Measurements from ENCODE around the gene HSFX4.

DNA sequence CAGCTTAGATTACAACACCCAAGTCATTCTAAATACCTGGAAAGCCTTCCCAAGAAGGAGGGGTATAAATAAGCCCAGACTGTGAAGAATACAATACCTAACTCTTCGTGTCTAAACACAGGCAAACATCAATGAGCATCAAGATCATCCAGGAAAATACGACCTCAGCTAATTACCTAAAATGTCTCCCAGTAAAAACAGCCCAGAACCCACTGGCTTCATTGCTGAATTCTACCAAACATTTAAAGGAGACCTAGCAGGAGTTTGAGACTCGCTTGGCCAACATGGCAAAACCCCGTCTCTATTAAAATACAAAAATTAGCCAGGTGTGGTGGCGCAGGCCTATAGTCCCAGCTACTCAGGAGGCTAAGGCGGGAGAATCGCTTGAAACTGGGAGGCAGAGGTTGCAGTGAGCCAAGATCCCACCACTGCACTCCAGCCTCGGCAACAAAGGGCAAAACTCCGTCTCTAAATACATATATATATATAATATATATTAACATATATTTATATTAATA lies 19.1 kb upstream of the HSFX4 start:
- TF ChIP-seq, protein P1, sequence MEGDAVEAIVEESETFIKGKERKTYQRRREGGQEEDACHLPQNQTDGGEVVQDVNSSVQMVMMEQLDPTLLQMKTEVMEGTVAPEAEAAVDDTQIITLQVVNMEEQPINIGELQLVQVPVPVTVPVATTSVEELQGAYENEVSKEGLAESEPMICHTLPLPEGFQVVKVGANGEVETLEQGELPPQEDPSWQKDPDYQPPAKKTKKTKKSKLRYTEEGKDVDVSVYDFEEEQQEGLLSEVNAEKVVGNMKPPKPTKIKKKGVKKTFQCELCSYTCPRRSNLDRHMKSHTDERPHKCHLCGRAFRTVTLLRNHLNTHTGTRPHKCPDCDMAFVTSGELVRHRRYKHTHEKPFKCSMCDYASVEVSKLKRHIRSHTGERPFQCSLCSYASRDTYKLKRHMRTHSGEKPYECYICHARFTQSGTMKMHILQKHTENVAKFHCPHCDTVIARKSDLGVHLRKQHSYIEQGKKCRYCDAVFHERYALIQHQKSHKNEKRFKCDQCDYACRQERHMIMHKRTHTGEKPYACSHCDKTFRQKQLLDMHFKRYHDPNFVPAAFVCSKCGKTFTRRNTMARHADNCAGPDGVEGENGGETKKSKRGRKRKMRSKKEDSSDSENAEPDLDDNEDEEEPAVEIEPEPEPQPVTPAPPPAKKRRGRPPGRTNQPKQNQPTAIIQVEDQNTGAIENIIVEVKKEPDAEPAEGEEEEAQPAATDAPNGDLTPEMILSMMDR (conservative IDR thresholded peaks at IDR 0.05; ENCODE audit: low read depth in 2 of 2) = no peak
- TF ChIP-seq NANOG (IDR thresholded peaks at IDR 0.05; ENCODE audit: borderline replicate concordance) = no peak
- TF ChIP-seq EZH2 (IDR thresholded peaks at IDR 0.05; ENCODE audit: low read depth, unreplicated experiment) = no peak
- no peak for TF ChIP-seq CREB1 (CRISPR knock-in tag; IDR thresholded peaks at IDR 0.05; ENCODE audit: low read depth)
- TF ChIP-seq EZH2phosphoT487 (IDR thresholded peaks at IDR 0.05; ENCODE audit: unreplicated experiment) = no peak
- TF ChIP-seq POLR2AphosphoS5 (IDR thresholded peaks at IDR 0.05; ENCODE audit: low read depth) = no peak
- TF ChIP-seq, protein P2, sequence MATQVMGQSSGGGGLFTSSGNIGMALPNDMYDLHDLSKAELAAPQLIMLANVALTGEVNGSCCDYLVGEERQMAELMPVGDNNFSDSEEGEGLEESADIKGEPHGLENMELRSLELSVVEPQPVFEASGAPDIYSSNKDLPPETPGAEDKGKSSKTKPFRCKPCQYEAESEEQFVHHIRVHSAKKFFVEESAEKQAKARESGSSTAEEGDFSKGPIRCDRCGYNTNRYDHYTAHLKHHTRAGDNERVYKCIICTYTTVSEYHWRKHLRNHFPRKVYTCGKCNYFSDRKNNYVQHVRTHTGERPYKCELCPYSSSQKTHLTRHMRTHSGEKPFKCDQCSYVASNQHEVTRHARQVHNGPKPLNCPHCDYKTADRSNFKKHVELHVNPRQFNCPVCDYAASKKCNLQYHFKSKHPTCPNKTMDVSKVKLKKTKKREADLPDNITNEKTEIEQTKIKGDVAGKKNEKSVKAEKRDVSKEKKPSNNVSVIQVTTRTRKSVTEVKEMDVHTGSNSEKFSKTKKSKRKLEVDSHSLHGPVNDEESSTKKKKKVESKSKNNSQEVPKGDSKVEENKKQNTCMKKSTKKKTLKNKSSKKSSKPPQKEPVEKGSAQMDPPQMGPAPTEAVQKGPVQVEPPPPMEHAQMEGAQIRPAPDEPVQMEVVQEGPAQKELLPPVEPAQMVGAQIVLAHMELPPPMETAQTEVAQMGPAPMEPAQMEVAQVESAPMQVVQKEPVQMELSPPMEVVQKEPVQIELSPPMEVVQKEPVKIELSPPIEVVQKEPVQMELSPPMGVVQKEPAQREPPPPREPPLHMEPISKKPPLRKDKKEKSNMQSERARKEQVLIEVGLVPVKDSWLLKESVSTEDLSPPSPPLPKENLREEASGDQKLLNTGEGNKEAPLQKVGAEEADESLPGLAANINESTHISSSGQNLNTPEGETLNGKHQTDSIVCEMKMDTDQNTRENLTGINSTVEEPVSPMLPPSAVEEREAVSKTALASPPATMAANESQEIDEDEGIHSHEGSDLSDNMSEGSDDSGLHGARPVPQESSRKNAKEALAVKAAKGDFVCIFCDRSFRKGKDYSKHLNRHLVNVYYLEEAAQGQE (IDR thresholded peaks at IDR 0.05; ENCODE audit: unreplicated experiment) = no peak
- TF ChIP-seq JUNB (IDR thresholded peaks at IDR 0.05; ENCODE audit: unreplicated experiment) = no peak
- TF ChIP-seq ZNF114 (CRISPR knock-in tag; IDR thresholded peaks at IDR 0.05) = no peak
- TF ChIP-seq, protein P3, sequence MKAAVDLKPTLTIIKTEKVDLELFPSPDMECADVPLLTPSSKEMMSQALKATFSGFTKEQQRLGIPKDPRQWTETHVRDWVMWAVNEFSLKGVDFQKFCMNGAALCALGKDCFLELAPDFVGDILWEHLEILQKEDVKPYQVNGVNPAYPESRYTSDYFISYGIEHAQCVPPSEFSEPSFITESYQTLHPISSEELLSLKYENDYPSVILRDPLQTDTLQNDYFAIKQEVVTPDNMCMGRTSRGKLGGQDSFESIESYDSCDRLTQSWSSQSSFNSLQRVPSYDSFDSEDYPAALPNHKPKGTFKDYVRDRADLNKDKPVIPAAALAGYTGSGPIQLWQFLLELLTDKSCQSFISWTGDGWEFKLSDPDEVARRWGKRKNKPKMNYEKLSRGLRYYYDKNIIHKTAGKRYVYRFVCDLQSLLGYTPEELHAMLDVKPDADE (IDR thresholded peaks at IDR 0.05) = no peak
- TF ChIP-seq STAT1 (IDR thresholded peaks at IDR 0.05; ENCODE audit: unreplicated experiment) = no peak
- no peak for TF ChIP-seq ZNF331 (CRISPR knock-in tag; IDR thresholded peaks at IDR 0.05; ENCODE audit: low read depth)
- TF ChIP-seq, protein P4, sequence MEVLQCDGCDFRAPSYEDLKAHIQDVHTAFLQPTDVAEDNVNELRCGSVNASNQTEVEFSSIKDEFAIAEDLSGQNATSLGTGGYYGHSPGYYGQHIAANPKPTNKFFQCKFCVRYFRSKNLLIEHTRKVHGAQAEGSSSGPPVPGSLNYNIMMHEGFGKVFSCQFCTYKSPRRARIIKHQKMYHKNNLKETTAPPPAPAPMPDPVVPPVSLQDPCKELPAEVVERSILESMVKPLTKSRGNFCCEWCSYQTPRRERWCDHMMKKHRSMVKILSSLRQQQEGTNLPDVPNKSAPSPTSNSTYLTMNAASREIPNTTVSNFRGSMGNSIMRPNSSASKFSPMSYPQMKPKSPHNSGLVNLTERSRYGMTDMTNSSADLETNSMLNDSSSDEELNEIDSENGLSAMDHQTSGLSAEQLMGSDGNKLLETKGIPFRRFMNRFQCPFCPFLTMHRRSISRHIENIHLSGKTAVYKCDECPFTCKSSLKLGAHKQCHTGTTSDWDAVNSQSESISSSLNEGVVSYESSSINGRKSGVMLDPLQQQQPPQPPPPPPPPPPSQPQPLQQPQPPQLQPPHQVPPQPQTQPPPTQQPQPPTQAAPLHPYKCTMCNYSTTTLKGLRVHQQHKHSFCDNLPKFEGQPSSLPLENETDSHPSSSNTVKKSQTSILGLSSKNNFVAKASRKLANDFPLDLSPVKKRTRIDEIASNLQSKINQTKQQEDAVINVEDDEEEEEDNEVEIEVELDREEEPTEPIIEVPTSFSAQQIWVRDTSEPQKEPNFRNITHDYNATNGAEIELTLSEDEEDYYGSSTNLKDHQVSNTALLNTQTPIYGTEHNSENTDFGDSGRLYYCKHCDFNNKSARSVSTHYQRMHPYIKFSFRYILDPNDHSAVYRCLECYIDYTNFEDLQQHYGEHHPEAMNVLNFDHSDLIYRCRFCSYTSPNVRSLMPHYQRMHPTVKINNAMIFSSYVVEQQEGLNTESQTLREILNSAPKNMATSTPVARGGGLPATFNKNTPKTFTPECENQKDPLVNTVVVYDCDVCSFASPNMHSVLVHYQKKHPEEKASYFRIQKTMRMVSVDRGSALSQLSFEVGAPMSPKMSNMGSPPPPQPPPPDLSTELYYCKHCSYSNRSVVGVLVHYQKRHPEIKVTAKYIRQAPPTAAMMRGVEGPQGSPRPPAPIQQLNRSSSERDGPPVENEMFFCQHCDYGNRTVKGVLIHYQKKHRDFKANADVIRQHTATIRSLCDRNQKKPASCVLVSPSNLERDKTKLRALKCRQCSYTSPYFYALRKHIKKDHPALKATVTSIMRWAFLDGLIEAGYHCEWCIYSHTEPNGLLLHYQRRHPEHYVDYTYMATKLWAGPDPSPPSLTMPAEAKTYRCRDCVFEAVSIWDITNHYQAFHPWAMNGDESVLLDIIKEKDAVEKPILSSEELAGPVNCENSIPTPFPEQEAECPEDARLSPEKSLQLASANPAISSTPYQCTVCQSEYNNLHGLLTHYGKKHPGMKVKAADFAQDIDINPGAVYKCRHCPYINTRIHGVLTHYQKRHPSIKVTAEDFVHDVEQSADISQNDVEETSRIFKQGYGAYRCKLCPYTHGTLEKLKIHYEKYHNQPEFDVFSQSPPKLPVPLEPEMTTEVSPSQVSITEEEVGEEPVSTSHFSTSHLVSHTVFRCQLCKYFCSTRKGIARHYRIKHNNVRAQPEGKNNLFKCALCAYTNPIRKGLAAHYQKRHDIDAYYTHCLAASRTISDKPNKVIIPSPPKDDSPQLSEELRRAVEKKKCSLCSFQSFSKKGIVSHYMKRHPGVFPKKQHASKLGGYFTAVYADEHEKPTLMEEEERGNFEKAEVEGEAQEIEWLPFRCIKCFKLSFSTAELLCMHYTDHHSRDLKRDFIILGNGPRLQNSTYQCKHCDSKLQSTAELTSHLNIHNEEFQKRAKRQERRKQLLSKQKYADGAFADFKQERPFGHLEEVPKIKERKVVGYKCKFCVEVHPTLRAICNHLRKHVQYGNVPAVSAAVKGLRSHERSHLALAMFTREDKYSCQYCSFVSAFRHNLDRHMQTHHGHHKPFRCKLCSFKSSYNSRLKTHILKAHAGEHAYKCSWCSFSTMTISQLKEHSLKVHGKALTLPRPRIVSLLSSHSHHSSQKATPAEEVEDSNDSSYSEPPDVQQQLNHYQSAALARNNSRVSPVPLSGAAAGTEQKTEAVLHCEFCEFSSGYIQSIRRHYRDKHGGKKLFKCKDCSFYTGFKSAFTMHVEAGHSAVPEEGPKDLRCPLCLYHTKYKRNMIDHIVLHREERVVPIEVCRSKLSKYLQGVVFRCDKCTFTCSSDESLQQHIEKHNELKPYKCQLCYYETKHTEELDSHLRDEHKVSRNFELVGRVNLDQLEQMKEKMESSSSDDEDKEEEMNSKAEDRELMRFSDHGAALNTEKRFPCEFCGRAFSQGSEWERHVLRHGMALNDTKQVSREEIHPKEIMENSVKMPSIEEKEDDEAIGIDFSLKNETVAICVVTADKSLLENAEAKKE (CRISPR knock-in tag; IDR thresholded peaks at IDR 0.05) = no peak
